A673 (cell line): ENCODE data around the gene HMGA1.

Experiments
- CTCF ChIP-seq: fragments of 300-800, 200-600 bp; sonication (generic); conservative IDR thresholded peaks from 2 replicates; pipeline ENCODE4 v1.5.1; 2017; ENCODE audit warnings: low read depth, mild to moderate bottlenecking, antibody characterized with exemption, low read length, moderate library complexity, mixed read lengths
- EZH2 ChIP-seq: fragments of 200-600 bp; sonication (generic); IDR thresholded peaks from 2 replicates; pipeline ENCODE4 v1.6.1; 2017; ENCODE audit warnings: borderline replicate concordance, low read depth, mild to moderate bottlenecking, mixed read lengths, antibody characterized with exemption, low read length; ENCODE audit not compliant: poor library complexity, severe bottlenecking

GRCh38 chr6:34205466-34205865 is 31.2 kb upstream of the HMGA1 start:
- TF ChIP-seq CTCF (no peak), EZH2 (no peak)
